Measurements from ENCODE around the gene NR5A1.

Gene NR5A1

DNA sequence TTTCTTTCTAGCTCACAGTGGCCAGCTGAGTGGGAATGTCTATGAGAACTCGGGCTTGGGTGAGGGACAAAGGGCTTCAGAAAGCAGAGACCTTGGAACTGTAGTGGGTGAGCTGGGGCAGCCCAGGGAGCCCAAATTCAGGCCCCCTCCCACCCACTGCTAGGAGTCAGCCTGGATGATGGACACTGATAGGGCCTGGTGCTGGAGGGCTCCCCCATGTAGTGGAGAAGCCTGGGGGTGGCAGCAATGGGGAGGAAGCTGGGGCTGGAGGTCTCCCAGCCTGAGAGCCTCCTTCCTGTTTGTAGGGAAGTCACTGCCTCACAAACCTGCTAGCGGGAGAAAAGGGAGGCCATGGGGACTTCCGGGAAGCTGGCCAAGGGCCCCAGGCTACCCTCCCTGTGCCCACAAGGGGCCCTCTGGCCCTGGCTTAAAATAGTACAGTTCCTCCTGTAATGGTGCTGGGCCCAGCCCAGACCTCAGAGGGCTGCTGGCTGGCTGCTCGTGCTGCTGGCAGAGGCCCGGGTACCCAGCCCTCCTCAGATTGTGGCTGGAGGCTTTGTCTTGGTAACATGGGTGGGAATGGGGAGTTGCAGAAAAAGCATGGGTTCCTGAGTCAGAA is 6.3 kb upstream of the NR5A1 start:
- DNase-seq = peak in 1 of 2 experiments; percentile 35

DNA sequence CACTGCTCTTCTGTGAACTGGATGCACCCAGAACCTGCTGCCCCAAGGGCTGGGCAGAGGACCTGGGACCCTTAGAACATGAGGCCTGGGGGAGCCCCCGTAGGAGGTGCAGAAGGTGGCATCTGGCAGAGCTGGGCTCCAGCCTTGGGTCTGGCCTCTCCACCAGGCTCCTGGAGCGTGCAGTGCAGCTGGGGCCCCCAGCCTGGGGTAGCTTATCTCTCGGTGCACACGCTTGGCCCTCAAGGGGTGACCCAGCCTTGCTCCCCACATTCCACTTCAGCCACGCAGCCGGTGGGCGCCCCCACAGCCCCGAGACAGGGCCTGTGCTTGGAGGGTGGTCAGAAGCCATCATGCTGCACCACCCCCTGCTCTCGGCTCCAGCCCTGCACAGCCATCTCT is 5.6 kb upstream of the NR5A1 start:
- DNase-seq = no peak

DNA sequence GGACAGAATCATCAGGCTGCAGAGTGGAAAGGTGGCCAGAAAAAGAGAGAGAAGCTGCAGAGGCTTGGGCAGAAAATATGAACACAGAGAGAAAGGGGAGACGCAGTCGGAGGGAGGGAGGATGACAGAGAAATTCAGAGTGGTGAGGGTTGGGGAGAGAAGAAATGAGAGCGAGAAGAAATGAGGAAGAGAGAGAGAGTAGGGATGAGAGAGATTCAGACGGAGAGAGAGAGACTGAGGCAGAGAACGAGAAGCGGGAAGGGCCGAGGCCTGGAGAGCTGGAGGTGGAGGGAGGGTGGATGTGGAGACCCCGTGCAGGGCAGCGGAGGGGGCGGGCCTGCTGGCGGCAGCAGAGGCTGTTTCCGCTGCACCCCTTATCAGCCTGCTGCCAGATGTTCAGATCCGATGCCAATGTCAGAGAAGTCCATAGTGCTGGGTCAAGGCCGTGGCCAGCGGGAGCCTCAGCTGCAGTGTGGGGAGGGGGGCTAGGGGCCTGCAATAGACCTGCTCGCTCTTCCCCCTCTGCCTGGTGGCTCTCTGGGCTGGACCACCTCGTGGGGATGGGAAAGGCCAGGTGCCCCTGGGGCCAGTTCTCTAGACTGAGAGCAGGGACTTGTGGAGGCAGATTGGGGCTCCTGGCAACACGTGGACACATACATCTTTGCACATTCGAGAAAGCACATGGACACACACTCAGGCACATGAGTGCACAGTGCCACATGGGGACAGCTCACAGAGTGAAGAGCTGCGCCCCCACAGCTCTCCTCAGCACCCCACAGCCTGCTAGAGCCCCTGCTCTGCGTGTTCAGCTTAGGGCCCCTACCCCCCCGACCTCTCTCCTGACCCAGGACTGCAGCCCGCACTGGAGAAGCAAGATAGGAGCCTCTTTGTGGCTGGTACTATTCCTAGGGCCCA is 4.9 kb upstream of the NR5A1 start:
- DNase-seq = no peak

- DNase-seq = no peak
Measured at GRCh38 chr9:124511426-124511840, 4.2 kb upstream of the NR5A1 start.

DNA sequence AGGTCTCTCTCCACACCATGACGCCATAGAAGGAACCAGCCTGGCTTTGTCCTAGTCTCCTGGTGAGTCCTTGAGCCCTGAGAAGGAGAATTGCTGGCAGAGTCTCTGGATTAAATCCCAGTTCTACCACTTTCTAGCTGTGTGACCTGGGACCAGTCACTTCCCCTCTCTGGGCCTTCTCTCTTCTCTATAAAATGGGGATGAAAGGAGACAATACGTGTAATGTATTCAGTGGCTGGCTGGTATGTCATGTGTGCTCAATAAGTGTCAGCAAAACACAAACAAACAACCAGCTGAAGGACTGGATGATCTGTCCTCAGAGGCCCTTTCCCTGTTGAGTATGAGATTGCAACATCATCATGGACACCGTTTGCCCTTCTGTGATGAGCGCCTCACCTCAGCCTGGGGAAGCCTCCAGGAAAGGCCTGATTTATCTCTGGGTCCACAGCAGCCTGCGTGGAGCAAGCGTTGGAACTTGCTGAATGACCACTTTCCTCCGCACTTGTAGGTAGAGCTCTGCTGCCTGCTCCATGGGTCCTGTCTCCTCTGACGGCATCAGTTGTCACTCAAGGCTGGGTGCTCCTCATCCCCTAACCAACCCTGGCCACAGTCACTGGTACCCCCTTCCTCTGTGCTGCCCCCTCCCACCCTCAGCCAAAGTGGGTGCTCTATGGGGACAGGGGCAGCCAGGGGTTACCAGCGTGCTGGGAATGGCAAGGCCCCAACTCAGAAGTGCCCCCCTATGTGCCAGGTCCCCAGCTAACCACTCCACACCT is 3.6 kb upstream of the NR5A1 start:
- no peak for DNase-seq

GRCh38 chr9:124507880-124508423 is 753 bp upstream of the NR5A1 start:
- no peak for DNase-seq

DNA sequence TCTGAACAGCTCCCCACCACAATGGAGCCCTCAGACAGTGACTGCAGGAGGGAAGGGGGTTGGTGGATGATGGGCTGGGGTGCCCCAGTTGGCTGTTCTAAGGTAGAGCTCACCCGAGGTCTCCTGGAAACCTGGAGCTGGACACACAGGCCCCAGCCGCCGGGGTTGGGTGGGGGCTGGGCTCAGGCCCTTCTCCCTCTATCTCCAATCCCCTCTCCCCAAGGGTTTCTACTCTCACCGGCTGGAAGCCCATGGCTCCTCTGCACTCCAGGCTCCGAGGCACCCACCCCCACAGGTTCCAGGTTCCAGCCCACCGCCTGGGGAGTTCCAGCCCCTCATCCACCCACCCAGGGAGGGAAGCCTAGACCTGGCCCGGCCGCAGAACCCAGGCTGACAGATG is 766 bp downstream of the NR5A1 start:
- no peak for DNase-seq

DNA sequence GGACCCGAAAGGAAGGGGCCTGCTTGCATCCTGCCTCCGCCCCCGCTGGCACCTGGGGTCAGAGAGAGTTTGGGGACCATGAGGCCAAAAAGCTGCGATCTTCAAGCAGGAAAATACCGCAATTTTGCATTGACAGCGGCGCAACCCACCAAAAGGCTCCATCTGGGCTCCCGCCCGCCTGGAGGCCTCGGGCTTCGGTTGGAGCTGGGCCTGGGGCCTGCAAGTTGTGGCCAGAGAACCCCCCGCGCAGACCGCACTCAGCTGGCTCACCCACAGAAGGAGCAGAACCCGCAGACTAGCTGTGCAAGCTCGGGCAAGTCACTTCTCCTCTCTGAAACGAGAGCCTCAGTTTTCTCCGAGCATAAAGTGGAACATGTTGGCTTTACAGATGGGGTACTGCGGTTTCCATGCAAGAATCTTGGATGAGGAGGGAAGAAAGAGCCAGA is 1.3 kb downstream of the NR5A1 start:
- DNase-seq = no peak

DNA sequence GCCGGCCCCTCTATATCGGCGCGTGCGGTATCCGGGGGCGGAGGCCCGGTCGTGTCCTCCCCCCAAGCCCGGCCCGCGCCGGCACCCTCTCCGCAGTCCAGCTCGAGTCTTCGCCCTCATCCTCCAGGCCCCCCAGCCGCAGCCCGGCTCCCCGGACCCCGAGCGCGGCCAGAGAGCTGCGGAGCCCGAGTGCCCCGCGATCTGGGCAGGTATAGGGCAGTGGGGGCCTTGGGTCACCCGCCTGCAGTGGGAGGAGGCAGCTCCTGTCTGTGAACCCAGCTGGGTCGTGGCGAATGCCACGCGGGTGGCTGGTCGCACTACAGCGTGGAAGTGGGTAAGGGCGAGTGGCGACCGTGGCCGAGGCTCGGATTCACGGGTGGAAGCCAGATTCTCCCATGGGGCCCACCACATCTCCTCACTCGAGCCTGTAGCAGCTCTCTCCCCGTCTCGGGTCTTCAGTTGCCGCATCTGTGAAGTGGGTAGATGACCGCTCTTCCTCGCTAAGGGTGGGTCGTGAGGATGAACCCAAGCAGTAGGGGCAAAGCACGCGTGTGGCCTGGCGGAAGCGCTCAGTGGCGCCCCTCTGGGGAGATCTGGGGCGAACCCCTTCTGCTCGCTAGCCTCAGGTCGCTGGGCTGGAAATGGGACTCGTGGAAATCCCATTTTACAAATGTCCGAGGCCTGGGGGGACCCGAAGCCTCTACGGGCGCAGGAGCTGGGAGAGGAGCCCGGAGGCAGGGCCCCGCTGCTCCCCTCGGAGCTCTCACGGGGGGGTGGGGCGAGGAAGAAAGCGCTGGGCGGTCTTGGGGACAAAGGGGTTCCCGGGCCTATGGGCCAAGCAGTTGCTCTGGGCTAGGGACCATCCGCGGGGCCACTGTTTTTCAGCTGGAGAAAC is 1.9 kb downstream of the NR5A1 start:
- no peak for DNase-seq

DNA sequence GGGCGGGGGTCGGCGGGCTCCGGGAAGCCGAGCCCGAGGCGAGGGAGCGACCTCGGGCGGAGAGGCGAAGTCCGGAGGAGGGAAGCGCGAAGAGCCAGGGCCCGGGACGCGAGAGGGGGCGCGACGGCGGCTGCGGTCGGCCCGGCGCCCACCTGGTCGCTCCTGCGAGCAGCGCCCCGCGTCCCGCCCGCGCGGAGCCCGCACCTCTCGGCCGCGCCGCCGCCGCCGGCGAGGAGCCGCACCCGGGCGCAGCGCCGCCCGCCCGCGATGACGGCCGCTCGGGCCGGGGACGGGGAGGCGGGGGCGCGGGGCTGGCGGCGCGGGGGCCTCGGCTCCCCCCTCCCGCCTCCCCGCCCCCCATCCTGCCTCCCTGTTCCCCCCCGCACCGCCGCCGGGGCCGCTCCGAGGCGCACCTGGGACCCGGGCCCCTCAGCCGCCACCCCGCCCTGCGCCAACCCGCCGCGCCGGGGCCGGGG is 2.6 kb downstream of the NR5A1 start:
- DNase-seq = no peak

DNA sequence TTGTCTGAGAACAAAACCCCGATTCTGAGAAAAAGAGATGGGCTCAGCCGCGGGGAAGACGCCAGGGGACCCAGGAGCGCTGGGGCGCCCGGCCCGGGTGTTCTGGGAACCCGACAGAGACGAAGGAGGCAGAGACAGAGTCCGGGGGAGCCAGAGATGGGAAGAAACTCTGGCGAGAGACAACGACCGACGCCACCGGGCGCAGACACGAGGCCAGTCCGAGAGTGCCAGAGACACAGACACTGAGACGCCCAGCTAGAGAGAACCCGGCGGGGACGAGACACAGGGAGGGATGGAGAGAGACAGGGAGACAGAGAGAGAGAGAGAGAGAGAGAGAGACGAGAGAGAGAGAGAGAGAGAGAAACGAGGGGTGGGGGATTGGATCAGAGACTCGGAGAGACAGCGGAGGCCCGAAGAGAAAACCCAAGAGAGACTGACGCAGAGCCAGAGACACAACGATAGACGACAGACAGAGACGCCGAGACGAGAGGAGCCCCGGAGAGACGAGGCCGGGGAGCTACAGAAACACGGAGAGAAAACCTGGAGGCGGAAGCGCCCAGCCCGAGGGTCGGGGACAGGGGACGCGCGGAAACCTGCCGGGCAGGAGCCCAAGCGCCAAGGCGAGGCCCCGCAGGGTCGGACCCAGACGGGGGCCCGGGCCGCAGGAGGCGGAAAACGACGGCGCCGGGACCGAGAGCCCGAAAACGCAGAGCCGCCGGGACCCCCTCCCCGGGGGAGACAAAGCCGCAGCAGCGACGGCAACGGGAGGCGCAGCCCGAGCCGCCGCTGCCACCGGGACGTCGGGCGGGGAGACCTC is 3.3 kb downstream of the NR5A1 start:
- DNase-seq = no peak

GRCh38 chr9:124502711-124503702 is 4.2 kb downstream of the NR5A1 start:
- DNase-seq = no peak

- no peak for DNase-seq
Measured at GRCh38 chr9:124501771-124502320, 5.4 kb downstream of the NR5A1 start.

GRCh38 chr9:124500796-124501611 is 6.2 kb downstream of the NR5A1 start:
- no peak for DNase-seq

DNA sequence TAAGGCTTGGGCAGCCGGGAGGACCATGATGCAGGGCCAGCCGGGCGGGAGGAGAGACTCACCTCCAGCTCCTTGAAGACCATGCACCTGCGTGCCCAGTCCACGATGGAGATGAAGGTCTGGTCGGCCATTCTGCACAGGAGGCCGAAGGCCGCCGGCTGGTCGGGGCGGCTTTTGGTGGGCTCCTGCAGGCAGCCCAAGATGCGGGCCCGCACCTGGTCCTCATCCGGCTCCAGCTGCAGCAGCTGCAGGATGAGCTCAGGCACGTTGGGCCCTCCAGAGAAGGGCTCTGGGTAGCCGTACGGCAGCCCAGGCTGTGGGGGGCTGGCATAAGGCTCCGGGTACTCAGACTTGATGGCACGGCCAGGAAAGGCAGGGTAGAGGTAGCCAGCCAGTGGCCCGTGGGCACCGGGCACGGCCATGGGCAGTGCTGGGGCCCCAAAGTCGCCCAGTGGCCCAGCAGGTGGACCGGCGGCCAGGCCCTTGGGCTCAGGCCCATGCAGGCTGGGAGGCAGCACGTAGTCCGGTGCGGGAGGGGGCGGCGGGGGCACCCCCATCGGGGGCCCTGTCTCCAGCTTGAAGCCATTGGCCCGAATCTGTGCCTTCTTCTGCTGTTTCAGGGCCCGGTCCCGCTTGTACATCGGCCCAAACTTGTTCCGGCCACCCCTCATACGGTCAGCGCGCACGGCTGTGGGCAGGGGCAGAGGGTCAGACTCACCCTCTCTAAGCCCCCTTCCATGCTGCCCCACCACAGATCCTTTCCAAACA is 7.0 kb downstream of the NR5A1 start:
- DNase-seq = no peak

GRCh38 chr9:124499216-124499615 is 8.0 kb downstream of the NR5A1 start:
- DNase-seq = no peak

DNA sequence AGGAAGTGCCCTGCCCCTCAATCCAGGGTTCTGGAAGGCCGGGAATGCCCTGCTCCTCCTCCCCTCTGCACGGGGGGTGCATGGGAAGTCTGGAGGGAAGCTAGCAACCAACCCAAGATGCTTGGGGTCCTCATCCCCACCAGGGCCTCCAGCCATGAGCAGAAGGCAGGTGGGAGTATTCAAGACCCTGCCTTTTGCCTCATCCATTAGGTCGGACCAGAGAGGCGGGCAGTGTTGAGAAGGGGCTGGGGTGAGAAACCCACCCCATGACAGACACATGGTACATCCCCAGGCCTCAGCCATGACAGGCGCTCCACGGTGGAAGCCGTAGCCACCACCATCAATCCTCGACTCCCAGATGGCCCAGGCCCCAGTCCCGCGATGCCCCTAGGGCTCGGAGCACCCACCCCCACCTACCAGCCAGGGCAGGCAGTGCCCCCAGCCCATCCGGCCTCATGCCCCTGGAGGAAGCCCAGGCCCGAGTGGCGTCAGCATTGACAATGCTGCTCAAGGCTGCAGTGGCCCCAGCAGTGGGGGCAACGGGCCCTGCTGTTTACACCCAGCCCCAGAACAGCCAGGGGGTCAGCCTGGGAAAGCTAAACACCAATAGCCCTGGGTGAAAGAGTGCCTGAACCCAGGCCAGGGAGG is 8.6 kb downstream of the NR5A1 start:
- no peak for DNase-seq

Data from NCI-H446 (cell line).